SHP77 (cell line): Measurements from ENCODE around the gene NIT2.
"Not testable (repeated sequence)": the region's sequence is repeated elsewhere in the genome, so short reads cannot be mapped to it uniquely, and the experiment has no call there.

ENCODE experiments used
- DNase-seq, 2 experiments: peaks; one replicate each; lab custom pipeline; 2025; lab: John Stamatoyannopoulos, UW

NIT2 gene

GRCh38 chr3:100334488-100335351 lies at the start of gene NIT2:
Gene NIT2 (plus strand): TSS chr3:100334757. CDS start chr3:100334792, 35 bp downstream.
- peak; percentile 69 to 84 for DNase-seq

- no peak for DNase-seq
These were observed 46.2 kb upstream of the NIT2 start for GRCh38 chr3:100288288-100288894.

GRCh38 chr3:100289339-100289738 lies 45.2 kb upstream of the NIT2 start:
- DNase-seq: no peak

- DNase-seq: no peak
These were observed 39.5 kb upstream of the NIT2 start for GRCh38 chr3:100295089-100295488.

GRCh38 chr3:100297784-100298183 lies 36.8 kb upstream of the NIT2 start:
- DNase-seq: no peak

GRCh38 chr3:100299016-100299415 lies 35.5 kb upstream of the NIT2 start:
- no peak for DNase-seq

GRCh38 chr3:100306695-100307094 lies 27.9 kb upstream of the NIT2 start:
- no peak for DNase-seq

GRCh38 chr3:100310355-100310965 lies 24.1 kb upstream of the NIT2 start:
- DNase-seq: no peak

GRCh38 chr3:100311011-100311410 lies 23.5 kb upstream of the NIT2 start:
- no peak for DNase-seq

GRCh38 chr3:100316641-100317069 lies 17.9 kb upstream of the NIT2 start:
- DNase-seq: peak in 1 of 2 experiments; percentile 17

- DNase-seq: no peak
These were observed 16.6 kb upstream of the NIT2 start for GRCh38 chr3:100317912-100318311.

- DNase-seq: no peak
These were observed 14.6 kb upstream of the NIT2 start for GRCh38 chr3:100319951-100320350.

GRCh38 chr3:100324044-100324443 lies 10.5 kb upstream of the NIT2 start:
- DNase-seq: no peak

- no peak for DNase-seq
These were observed 8.7 kb upstream of the NIT2 start for GRCh38 chr3:100325827-100326226.

GRCh38 chr3:100327377-100327776 lies 7.2 kb upstream of the NIT2 start:
- DNase-seq: not testable (repeated sequence)

- DNase-seq: no peak
These were observed 4.6 kb upstream of the NIT2 start for GRCh38 chr3:100329800-100330489.

- no peak for DNase-seq
These were observed 3.9 kb upstream of the NIT2 start for GRCh38 chr3:100330651-100331050.

- no peak for DNase-seq
These were observed 2.9 kb upstream of the NIT2 start for GRCh38 chr3:100331660-100332059.

- no peak for DNase-seq
These were observed 1.5 kb upstream of the NIT2 start for GRCh38 chr3:100333051-100333450.

GRCh38 chr3:100333970-100334487 lies 528 bp upstream of the NIT2 start:
- DNase-seq: peak in 1 of 2 experiments; percentile 27

GRCh38 chr3:100335434-100335833 lies 877 bp downstream of the NIT2 start:
- peak in 1 of 2 experiments; percentile 23 for DNase-seq

- not testable (repeated sequence) for DNase-seq
These were observed 1.7 kb downstream of the NIT2 start for GRCh38 chr3:100336229-100336628.
